Upper lobe of left lung (tissue), 4 donors: Measurements from ENCODE around the gene GCNA.
"Not testable (repeated sequence)": the region's sequence is repeated elsewhere in the genome, so short reads cannot be mapped to it uniquely, and the experiment has no call there.

Experiments
- CTCF ChIP-seq, 6 experiments: fragments of 450-650 bp in 4 of 6; fragments of 200-600 bp in 2 of 6; sonication (generic) in 2 of 6; IDR thresholded peaks; one replicate each; pipeline ENCODE4 v1.5.1; 2016 to 2019; ENCODE audit warnings: antibody characterized with exemption in 6 of 6
- POLR2A ChIP-seq, 4 donors: fragments of 450-650 bp; IDR thresholded peaks; one replicate each; pipeline ENCODE4 v1.5.1; 2016 to 2017; ENCODE audit warnings: antibody characterized with exemption in 4 of 4, mild to moderate bottlenecking in 2 of 4

DNA sequence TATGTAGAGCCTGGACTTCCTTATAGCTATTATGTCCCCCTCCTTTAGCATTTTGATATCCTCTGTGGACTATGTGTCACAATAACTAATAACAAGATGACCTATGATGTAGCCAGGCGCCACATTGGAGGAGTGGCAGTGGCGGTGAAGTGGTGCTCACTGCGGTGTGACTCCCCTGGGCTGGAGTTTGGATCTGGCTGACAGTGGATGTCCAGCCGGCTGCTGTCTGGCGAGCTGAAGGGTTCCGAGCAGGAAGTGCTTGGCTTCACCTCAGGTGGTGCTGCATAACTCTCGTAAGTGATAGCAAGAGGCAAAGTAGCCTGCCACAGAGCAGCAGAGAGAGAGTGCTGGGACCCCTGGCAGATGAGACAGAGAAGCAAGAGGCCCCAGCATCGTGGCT lies 15.0 kb downstream of the GCNA start:
- not testable (repeated sequence) for TF ChIP-seq POLR2A, CTCF (IDR thresholded peaks at IDR 0.05)
